Uterus (tissue), 2 donors: ENCODE data around the gene CCR9.

ENCODE experiments used
- POLR2A ChIP-seq, 2 donors: fragments of 450-650 bp; IDR thresholded peaks; one replicate each; pipeline ENCODE4 v1.6.1; 2016; ENCODE audit warnings: antibody characterized with exemption in 2 of 2, mild to moderate bottlenecking in 1 of 2, moderate library complexity in 1 of 2
- TF ChIP-seq, protein P1 (sequence below), 4 experiments: fragments of 200-600 bp in 2 of 4; fragments of 450-650 bp in 2 of 4; sonication (generic) in 2 of 4; IDR thresholded peaks; one replicate each; pipeline ENCODE4 v1.5.1; 2016 to 2019; ENCODE audit warnings: antibody characterized with exemption in 4 of 4, mild to moderate bottlenecking in 2 of 4, moderate library complexity in 1 of 4

DNA sequence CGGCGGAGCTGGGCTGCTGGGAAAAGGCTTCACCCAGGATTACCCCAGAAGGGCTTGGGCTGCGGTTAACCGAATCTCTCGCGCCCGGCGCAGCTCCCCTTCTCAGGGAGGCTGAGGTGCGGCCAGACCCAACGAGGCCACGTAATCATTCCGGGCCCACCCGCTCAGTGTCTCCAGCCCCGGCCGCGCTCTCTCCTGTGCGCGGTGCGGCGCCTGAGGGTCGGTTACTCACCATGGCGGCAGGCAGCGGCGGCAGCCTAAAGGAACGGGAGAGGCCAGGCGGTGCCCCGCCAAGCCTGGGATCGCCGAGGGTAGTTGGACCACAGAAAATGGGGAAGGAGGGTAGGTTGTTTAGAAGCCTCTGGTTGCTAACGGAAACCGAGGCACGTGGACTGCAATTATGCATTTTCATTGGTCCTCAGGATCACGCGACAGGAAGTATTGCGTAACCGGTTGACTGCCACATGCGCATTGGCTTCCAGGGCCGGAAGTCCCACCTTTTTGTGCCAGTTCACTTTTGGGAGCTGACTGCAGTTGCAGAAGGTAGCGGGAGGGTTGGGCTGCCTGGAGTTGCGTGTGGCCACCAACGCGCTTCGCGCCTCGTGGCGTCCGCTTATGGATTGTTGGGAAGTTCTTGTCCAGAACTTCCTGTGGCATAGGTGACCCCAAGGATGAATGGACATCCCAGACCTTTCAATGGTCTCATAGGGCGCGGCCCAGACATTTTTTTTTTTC is 44.4 kb upstream of the CCR9 start, which contains the start of gene LZTFL1:
- peak in 1 of 2 donors; percentile 38 for TF ChIP-seq POLR2A (IDR thresholded peaks at IDR 0.05)
- TF ChIP-seq, protein P1, sequence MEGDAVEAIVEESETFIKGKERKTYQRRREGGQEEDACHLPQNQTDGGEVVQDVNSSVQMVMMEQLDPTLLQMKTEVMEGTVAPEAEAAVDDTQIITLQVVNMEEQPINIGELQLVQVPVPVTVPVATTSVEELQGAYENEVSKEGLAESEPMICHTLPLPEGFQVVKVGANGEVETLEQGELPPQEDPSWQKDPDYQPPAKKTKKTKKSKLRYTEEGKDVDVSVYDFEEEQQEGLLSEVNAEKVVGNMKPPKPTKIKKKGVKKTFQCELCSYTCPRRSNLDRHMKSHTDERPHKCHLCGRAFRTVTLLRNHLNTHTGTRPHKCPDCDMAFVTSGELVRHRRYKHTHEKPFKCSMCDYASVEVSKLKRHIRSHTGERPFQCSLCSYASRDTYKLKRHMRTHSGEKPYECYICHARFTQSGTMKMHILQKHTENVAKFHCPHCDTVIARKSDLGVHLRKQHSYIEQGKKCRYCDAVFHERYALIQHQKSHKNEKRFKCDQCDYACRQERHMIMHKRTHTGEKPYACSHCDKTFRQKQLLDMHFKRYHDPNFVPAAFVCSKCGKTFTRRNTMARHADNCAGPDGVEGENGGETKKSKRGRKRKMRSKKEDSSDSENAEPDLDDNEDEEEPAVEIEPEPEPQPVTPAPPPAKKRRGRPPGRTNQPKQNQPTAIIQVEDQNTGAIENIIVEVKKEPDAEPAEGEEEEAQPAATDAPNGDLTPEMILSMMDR (IDR thresholded peaks at IDR 0.05): peak in 1 of 4 experiments; percentile 31
